ENCODE data around the gene IL11RA. TPM values are rescaled to one million over a fixed set of nuclear protein-coding genes. Genes with fewer than 3 reads are reported as not detected.

Gene IL11RA
- total RNA-seq, 1 experiment from 2014 or later = 4.8 TPM

GRCh38 chr9:34684816-34685215, 32.8 kb downstream of the IL11RA start:
- DNase-seq (ENCODE audit: low read depth) = no peak

DNA sequence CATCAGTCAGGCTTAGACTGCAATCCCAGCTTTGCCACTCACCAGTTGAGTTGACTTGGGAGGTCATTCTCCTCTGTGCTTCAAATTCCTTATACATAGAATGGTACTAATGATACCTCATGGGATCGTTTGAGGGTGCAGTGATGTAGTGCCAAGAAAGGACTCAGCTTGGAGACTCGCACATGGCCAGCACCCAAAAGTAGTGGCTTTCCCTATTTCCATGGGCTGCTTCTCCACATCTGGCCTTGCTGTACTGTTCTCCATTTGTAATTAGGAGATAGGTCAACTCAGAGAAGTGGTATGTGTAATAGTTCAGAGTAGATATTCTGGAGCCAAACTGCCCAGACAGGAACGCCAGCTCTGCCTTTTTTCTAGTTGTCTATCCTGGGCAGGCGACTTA, 33.6 kb downstream of the IL11RA start:
- DNase-seq (ENCODE audit: low read depth) = no peak

GRCh38 chr9:34686231-34686630, 34.2 kb downstream of the IL11RA start:
- no peak for DNase-seq (ENCODE audit: low read depth)

GRCh38 chr9:34686732-34687131, 34.7 kb downstream of the IL11RA start:
- no peak for DNase-seq (ENCODE audit: low read depth)

GRCh38 chr9:34687276-34688030, 35.5 kb downstream of the IL11RA start:
- DNase-seq (ENCODE audit: low read depth) = no peak

- no peak for DNase-seq (ENCODE audit: low read depth)
Measured at GRCh38 chr9:34688329-34689115, 36.5 kb downstream of the IL11RA start.

DNA sequence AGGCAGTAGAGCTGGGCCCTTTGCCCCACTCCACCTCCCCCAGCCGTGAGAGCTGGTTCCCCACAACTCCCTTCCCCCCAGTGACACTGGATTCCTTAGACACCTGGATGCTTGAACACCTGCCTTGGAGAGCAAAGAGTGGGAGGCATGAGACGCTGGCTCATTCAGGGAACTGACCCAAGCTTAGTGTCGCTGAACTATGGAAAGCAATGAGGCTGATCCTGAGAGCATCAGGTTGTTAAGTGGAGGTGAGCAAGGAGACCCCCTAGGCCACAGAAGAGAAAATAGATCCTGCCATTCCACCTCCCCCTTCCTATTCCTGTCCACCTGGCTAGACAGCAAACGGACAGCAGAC, 37.1 kb downstream of the IL11RA start:
- DNase-seq (ENCODE audit: low read depth) = no peak

DNA sequence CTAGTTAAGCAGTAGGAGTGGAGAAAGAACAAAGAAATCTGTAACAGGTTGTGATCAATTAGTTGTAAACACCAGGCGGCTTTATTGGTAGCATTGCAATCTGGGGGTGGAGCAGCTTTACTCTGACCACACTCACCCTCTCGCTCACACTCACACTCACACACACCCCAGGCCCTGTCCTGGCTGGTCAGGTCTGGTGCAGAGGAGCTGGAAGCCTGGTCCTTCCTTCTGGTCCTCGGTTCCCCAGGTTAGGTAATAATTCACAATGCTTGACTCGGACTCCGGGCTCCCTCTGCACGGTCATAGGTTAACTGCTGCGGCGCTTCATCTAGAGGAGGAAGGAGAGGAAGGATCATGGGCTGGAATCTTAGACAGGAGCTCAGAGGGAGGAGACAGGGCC, 37.5 kb downstream of the IL11RA start:
- DNase-seq (ENCODE audit: low read depth) = no peak

DNA sequence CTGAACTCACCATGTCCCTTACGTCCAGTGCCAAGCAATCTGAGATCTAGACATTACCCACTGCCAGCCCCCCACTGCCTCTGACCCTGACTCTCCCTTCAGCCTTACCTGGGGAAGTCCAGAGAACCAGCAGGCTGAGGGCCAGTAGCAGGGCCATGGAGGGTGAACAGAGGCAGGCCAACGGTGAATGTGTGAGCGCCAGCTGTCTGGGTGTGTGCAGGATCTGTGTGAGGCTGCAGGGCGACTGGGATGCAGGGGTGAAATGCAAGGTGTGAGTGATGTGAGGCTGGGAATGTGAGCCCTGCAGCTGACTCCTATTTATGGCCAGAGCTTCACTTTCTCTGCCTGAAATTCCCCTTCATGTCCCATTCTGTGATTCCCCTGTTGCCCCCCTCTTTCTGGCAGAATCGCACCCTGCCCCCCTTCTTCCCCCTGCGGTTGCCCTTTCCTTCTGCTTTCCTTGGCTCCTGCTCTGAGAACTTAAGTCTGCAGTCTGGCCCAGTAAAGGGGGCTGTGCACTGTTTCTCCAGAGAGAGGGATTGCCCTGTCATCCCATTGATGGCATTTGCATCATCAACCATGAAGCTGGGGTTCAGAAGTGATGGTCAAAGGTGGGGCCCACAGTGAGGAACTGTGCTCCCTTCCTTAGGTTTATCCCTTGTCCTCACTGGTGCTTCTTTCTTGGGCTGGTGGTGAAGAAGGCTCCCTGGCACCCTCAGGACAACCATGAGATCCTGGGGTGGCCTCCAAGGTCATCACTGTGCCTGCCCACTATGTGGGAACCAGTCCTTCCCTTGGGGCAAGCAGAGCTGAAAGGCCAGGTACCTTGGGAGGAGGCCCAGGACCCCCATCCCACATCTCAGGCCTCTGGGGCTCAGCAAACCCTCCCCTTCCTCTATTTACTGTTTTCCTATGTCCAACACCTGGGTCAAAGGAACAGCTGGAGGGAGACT, 39.3 kb downstream of the IL11RA start, which contains the start of gene CCL19:
TSS of gene CCL19 (minus strand) at position 294 of the 953 bp plus-strand sequence. CDS start at position 157, 137 bp downstream.
- DNase-seq (ENCODE audit: low read depth) = no peak

- no peak for DNase-seq (ENCODE audit: low read depth)
Measured at GRCh38 chr9:34691936-34692315, 39.9 kb downstream of the IL11RA start.

DNA sequence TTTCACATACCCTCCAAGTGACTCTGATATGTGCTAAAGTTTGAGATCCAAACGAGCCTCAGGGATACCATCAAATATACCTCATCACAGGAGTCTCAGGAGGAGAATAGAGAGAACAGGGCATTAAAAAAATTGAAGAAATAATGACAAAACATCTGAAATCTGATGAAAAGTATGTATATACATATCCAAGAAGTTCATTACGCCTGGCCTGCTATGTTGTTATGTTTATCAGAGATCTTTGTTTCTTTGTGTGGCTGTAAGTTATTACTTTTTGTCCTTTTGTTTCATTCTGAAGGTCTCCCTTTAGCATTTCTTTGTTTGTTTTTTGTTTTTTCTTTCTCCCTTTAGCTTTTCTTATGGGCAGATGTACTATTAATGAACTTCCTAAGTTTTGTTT, 41.6 kb downstream of the IL11RA start:
- DNase-seq (ENCODE audit: low read depth) = no peak

DNA sequence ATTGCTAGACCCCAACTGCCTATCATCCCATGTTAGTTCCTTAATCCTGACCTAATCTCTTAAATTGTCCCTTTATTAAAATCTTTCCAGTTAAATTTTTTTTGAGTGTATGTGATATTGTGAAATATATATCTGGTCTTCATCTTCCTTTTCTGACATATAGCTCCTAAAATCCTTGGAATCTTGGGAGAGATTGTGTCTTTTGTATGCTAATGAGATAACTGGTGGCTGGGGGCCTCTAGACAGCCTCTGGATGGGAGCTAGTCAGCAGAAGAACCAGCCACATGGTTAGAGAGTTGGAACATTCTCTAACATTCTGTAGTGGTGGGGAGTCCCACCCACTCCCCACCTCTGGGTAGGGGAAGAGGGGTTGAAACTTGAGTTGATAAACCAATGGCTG, 42.8 kb downstream of the IL11RA start:
- no peak for DNase-seq (ENCODE audit: low read depth)

DNA sequence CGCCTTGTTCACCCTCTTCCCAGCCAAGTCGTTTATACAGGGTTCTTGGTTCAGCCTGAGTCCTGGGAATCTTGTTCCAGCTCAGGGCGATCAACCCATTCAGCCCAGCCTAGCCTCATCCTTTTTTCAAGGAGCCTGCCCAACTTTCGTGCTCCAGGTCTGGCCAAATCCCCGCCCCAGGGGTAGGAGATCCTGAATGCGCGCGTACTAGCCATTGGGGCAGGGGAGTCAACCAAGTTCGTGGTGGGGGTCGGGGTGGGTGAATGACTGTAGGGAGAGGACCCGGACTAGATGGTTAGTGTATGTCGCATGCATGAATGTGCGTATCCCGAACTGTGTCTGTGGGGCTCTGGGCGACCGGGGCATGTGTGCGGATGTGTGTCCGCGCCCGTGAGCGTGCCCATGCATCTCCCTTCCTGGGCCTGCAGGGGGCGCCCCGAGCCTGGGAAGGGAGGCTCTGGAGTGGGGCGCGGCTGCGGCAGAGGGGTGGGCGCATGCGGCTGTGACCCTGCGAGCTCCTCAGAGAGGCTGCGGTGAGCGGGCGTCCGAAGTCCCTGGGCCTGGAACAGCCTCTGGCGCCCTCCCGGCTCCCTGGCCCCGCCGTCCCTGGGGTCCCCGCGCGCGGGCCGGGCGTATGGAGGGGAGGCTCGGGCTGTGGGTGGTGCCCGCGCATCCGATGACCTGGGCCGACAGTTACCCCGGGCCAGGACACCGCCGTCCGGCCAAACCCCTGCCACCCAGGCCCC, 49.2 kb downstream of the IL11RA start:
- DNase-seq (ENCODE audit: low read depth) = peak; percentile 53

DNA sequence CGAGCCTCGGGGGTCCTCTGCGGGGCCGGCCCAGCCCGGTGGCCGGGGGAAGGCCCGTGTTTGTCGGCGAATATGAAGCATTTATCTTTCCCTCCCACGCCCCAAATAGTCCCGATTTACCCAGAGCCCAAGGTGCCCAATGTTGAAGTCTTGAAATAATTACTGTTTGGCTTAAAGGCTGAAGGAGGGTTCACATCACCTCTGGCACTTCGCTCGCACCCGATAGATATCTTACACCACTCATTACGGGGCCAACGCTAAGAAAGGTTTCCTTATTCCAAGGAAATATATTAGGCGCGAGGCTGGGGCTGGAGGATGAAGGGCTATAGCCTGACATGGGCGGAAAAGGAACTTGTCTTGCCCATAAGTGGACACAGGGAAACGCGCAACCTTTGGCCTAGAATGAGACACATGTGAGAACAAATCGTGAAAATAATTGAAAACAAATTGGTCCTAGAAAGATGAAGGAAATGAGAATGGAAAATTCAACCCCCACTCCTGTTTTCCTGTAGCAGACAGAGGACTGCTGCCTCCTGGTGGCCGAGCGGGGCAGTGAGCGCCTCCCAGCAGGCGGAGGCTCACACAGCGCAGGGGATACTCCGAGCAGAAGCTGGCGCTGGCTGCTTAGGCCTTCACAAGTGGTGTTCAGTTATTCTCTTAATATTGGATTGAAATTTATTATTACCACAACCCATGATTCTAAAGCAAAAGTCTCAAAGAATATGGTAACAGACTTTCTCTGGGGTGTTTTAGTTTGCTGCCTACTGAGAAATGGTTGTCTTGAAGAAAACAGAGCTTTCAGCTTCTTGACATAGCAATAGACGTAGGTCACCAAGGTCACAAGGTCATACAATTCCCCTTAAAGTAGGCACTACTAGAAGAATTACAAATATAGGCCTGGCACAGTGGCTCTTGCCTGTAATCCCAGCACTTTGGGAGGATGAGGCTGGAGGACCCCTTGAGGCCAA, 50.1 kb downstream of the IL11RA start:
- DNase-seq (ENCODE audit: low read depth) = peak; percentile 71

DNA sequence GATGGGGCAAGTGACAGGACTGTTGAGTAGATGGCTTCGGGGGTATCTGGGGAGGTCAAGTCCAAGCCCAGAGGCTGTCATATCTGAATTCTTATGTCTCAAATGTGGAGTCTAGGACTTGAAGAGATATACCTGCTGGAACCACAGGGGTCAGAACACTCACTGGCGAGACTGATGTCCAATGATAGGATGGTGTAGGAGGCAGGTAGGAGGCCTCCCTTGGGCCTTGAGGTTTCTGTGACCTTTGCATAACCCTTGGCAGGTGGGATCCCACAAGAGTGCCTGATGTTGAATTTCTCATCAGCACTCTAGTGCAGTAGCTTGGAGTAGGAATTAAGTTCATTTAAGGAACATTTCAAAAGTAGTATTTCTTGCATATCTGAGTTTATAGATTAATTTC, 55.1 kb downstream of the IL11RA start:
- no peak for DNase-seq (ENCODE audit: low read depth)

- DNase-seq (ENCODE audit: low read depth) = no peak
Measured at GRCh38 chr9:34709196-34709978, 57.4 kb downstream of the IL11RA start.

DNA sequence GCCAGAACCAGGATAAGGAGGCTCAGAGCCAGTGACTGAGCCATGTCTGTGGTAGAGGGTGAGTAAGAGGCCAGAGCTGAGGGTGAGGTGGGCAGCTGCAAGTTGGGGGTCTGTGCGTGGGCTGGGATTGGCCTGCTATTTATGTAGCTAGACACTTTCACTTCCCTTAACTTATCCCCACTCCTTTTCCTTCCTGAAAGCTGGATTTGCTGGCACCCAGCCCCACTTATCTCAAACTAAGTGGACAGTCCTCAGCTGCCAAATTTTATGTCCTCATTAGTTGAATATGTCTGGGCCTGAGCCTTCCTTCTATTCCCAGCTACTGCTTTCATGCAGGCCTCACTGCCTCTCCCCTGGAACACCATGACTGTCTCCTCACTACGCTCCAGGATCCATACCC, 58.0 kb downstream of the IL11RA start, which contains the start of gene CCL21:
TSS of gene CCL21 (minus strand) at position 114 of the 400 bp plus-strand sequence. CDS start at position 44, 70 bp downstream.
- DNase-seq (ENCODE audit: low read depth) = no peak
